HUES64 (cell line): ENCODE results near the gene SUSD6.
"Not testable (repeated sequence)": the region's sequence is repeated elsewhere in the genome, so short reads cannot be mapped to it uniquely, and the experiment has no call there.

Experiments used
- H3K27ac ChIP-seq: 2 replicates; pipeline ENCODE4 v1.7.0; 2013; ENCODE audit warnings: low read depth, low read length, inconsistent platforms
- H3K27me3 ChIP-seq: 2 replicates; pipeline ENCODE4 v1.6.1; 2013; ENCODE audit warnings: mild to moderate bottlenecking, low read length; ENCODE audit not compliant: insufficient read depth
- H3K36me3 ChIP-seq: 2 replicates; pipeline ENCODE4 v1.6.1; 2013; ENCODE audit warnings: mild to moderate bottlenecking, low read length; ENCODE audit not compliant: insufficient read depth
- H3K4me1 ChIP-seq: 2 replicates; pipeline ENCODE4 v1.6.1; 2013; ENCODE audit warnings: mild to moderate bottlenecking, low read length, moderate library complexity; ENCODE audit not compliant: insufficient read depth
- H3K4me3 ChIP-seq: 2 replicates; pipeline ENCODE4 v1.5.1; 2013; ENCODE audit warnings: mild to moderate bottlenecking, low read length, moderate library complexity
- H3K9ac ChIP-seq: 2 replicates; pipeline ENCODE4 v1.6.1; 2013; ENCODE audit warnings: mild to moderate bottlenecking, low read depth, low read length
- H3K9me3 ChIP-seq: 2 replicates; pipeline ENCODE4 v1.6.1; 2013; ENCODE audit warnings: low read depth, low read length; ENCODE audit not compliant: insufficient read depth
- WGBS: fragments of 150-250, 120-280 bp; methylation state at CpG from one replicate; pipeline ENCODE4 v1.1.7; 2013; ENCODE audit warnings: missing lambda C conversion rate; 5-methylcytosine and 5-hydroxymethylcytosine counted together

SUSD6 gene

DNA sequence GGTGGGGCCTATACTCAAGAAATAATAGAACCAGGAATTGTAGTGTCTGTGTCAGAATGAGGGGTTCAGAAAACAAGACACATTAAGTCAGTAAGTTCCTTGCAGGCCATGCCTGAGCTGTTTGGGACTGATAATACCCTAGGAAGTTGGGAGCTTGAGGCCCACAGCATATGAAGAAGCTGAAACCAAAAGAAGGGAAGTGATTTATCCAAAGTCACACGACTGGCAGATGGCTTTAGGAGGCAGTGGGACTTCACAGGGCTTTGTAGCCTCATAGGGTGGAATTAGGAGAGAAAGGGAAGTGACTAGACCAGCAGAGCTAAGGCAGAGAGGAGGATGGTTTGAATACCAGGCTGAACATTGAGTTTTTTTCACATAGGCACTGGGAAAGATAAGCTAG lies 99.0 kb downstream of the SUSD6 start:
- no peak overlapping the region for H3K9ac ChIP-seq
- no peak overlapping the region for H3K27ac ChIP-seq
- H3K4me3 ChIP-seq: no peak overlapping the region
- WGBS: 81% methylated on average over 1 of the region's 1 CpG
- no peaks in the 10 kb centered on the region; the same call in 1 of the 2 replicates for H3K36me3 ChIP-seq
- H3K27me3 ChIP-seq: no peaks in the 10 kb centered on the region
- H3K9me3 ChIP-seq: no peaks in the 10 kb centered on the region
- H3K4me1 ChIP-seq: peaks cover 39% of the 10 kb centered on the region

DNA sequence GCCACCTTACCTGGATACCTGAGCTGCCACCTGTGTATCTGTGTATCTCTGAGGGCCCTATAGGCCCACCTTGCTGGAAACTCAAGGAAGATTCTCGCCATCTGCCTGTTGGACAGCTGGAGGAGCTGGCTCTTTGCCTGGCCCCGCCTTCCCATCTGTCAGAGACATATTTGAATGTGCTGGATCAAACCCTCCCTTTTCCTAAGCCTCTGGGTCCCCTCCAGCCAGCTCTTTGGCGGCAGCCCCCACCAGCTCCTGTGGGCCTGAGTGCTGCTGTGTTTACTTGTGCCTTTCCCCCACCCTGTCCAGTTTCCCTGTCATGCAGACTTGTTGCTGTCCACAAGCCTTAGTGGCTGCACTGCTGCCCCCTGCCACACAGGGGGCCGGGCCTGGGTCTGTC lies 99.7 kb downstream of the SUSD6 start:
- peaks cover 39% of the 10 kb centered on the region for H3K4me1 ChIP-seq
- no peak overlapping the region for H3K27ac ChIP-seq
- no peak overlapping the region for H3K4me3 ChIP-seq
- no peaks in the 10 kb centered on the region; the same call in 1 of the 2 replicates for H3K36me3 ChIP-seq
- H3K9ac ChIP-seq: no peak overlapping the region
- 92% methylated on average over 4 of the region's 4 CpGs for WGBS
- H3K27me3 ChIP-seq: no peaks in the 10 kb centered on the region
- H3K9me3 ChIP-seq: no peaks in the 10 kb centered on the region

DNA sequence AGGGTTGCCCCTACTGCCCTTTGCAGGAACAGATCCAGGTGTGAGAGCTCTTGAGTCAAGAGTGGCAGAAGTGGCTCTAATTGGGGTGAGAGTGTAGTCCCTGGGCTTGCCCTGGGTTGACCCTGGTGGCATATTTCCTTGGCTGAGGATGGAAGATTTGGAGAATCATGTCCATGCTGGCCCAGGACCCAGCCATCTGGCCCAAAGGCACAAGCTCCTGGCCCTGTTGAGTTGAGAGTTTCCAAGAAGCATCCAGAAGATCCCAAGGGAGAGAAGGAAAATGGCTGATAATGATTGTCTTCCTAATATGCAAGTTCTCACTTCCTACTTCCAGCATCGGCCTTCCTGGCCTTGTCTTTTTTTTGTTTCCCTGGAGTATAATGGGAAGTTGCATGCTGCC lies 100.1 kb downstream of the SUSD6 start:
- 100% methylated on average over 1 of the region's 1 CpG for WGBS
- Histone ChIP-seq H3K4me3 (no peak overlapping the region), H3K27me3 (no peaks in the 10 kb centered on the region), H3K36me3 (no peaks in the 10 kb centered on the region; the same call in 1 of the 2 replicates), H3K9ac (no peak overlapping the region), H3K9me3 (no peaks in the 10 kb centered on the region), H3K4me1 (peaks cover 40% of the 10 kb centered on the region), H3K27ac (no peak overlapping the region; the same call in 1 of the 2 replicates)

- Histone ChIP-seq H3K27ac (peak overlapping the region; percentile 84), H3K27me3 (no peaks in the 10 kb centered on the region), H3K9ac (0 out of 2 replicates have a peak overlapping the region, but pooled peaks have one; percentile 32), H3K4me3 (0 out of 2 replicates have a peak overlapping the region, but pooled peaks have one; percentile 2), H3K9me3 (no peaks in the 10 kb centered on the region), H3K36me3 (no peaks in the 10 kb centered on the region; the same call in 1 of the 2 replicates), H3K4me1 (peaks cover 45% of the 10 kb centered on the region)
- 76% methylated on average over 11 of the region's 11 CpGs for WGBS
Measured at GRCh38 chr14:69711881-69712560, 100.6 kb downstream of the SUSD6 start.

GRCh38 chr14:69712599-69713088 lies 101.2 kb downstream of the SUSD6 start:
- peak overlapping the region; percentile 84 for H3K27ac ChIP-seq
- H3K4me3 ChIP-seq: 0 out of 2 replicates have a peak overlapping the region, but pooled peaks have one; percentile 2
- peak overlapping the region; percentile 32; the same call in 1 of the 2 replicates for H3K9ac ChIP-seq
- H3K9me3 ChIP-seq: no peaks in the 10 kb centered on the region
- H3K27me3 ChIP-seq: no peaks in the 10 kb centered on the region
- peaks cover 45% of the 10 kb centered on the region for H3K4me1 ChIP-seq
- no peaks in the 10 kb centered on the region; the same call in 1 of the 2 replicates for H3K36me3 ChIP-seq
- WGBS: 38% methylated on average over 6 of the region's 6 CpGs

DNA sequence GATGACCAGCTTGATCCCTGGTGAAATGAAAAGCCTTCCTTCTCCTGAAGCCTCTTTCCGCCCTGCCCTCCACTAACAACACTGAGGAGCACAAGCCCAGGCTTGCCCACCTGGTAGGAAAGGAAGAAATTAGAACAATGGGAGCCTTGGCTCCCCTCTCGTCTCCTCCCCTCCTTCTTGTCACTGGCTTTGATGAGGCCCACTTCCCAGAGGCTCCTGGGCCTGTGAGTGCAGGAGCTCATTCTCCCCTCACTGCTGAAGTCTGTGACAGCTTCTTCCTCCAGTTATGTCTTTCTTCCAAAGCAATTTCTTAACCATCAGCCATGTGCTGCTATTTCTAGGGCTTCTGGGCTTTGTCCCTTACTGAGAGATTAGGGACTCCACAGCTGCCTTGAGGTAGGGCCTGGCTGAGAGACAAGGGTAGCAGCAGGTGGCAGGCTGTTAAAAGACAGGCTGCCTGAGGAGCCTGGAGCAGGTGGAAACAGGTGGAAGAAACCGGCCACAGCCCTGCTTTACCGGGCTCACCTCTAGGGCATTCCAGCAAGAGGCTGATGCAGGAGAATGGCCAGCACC lies 101.9 kb downstream of the SUSD6 start:
- peaks cover 45% of the 10 kb centered on the region for H3K4me1 ChIP-seq
- 19% methylated on average over 4 of the region's 4 CpGs for WGBS
- H3K4me3 ChIP-seq: no peak overlapping the region
- H3K9me3 ChIP-seq: no peaks in the 10 kb centered on the region
- H3K27me3 ChIP-seq: no peaks in the 10 kb centered on the region
- H3K36me3 ChIP-seq: no peaks in the 10 kb centered on the region; the same call in 1 of the 2 replicates
- peak overlapping the region; percentile 84 for H3K27ac ChIP-seq
- peak overlapping the region; percentile 32; the same call in 1 of the 2 replicates for H3K9ac ChIP-seq

DNA sequence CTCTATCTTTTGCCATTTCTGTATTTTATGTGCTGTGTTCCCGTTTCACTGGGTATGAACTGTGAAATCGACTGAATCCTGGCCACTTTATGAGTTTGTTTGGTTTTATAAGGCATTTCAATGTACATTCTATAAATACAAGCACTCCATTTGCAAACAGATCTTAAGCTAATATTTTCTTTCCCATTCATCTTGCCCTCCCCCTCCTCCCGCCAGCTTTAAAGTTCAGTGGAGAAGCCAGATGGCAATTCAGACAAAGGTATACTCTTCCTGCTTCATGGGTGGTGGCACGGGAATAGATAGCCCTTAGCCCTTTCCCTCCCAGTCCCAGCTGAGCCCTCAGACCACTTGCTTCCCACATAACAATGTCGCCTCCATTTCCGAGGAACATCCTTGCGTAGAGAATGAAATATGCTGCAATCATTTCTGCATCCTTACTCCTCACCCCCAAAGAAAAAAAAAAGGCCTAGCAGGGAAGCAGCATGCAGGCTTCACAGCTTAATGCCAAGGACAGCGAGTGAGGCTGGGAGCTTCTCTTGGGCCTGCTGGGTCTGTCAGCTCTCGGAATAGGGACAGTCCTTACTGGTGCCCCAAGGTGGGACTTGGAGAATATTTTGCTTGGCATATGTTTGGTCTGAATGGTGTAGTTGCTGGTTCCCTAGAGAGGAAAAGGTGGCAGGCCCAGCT lies 102.7 kb downstream of the SUSD6 start:
- Histone ChIP-seq H3K27me3 (no peaks in the 10 kb centered on the region), H3K27ac (peak overlapping the region; percentile 84; the same call in 1 of the 2 replicates), H3K9me3 (no peaks in the 10 kb centered on the region), H3K4me1 (peaks cover 42% of the 10 kb centered on the region), H3K36me3 (no peaks in the 10 kb centered on the region; the same call in 1 of the 2 replicates), H3K4me3 (no peak overlapping the region), H3K9ac (peak overlapping the region; percentile 5; the same call in 1 of the 2 replicates)
- 75% methylated on average over 8 of the region's 9 CpGs for whole genome bisulfite sequencing

DNA sequence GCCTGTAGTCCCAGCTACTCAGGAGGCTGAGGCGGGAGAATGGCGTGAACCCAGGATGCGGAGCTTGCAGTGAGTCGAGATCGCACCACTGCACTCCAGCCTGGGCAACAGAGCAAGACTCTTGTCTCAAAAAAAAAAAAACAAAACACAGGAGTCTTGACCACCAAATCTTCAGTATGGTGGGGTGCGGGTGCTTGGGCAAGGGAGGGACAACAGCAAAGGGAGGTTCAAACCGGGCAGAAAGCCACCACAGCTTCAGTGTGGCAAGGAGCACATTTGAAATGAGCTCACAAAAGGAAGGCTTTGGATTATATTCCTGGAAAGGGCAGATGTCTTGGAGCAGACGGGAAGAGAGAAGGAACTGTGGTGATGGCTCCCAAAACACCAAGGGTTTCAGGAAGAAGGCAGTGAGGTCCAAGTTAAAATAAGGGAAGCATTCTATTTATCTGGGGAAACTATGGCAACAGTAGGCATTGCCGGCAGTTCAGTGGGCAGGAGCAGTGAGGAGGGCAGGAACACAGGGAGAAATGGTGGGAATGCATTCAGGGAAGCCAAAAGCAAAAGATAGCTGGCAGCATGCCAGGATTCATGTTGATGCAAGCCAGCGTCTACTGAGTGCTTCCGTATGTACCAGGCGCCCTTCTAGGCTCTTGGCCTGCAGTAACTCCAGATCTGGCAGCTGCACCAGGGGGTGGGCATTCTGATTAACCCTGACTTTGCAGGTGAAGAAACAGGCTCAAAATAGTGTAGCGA lies 104.5 kb downstream of the SUSD6 start:
- Histone ChIP-seq H3K36me3 (no peaks in the 10 kb centered on the region; the same call in 1 of the 2 replicates), H3K27me3 (no peaks in the 10 kb centered on the region), H3K9ac (no peak overlapping the region), H3K27ac (no peak overlapping the region), H3K9me3 (no peaks in the 10 kb centered on the region), H3K4me1 (peaks cover 38% of the 10 kb centered on the region), H3K4me3 (no peak overlapping the region)
- WGBS: 93% methylated on average over 13 of the region's 13 CpGs

DNA sequence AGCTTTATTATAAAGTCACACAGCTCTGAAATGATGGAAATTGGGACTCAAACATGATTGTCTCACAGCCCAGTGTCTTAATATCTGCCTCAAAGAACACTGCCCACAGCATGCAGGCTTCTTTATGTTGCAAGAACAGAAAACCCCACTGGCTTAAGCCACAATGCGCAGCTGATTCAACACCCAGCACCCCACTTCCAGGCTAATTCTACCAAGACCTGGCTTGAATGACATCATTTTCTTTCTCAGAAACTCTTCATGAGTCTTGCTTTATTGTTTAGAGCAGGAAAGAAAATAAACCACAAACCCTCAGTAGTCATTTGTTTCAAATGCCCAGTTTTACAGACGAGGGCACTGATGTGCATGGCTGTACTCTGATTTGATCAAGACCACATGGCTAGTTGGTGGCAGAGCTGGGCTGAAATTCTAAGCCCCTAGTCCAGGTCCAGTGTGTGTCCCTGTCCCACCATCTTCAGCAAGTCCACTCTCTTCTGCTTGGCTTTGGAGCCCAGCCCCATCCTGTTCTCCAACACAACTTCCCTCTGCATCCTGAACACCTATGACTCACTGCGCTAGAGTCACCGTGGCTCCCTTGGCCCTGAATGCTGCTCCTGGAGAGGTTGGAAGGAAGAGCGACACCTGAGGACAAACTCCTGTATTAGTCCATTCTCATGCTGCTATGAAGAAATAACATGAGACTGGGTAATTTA lies 105.2 kb downstream of the SUSD6 start:
- Histone ChIP-seq H3K27ac (no peak overlapping the region), H3K4me1 (peaks cover 36% of the 10 kb centered on the region), H3K36me3 (no peaks in the 10 kb centered on the region; the same call in 1 of the 2 replicates), H3K27me3 (no peaks in the 10 kb centered on the region), H3K4me3 (no peak overlapping the region), H3K9me3 (no peaks in the 10 kb centered on the region), H3K9ac (no peak overlapping the region)
- 95% methylated on average over 5 of the region's 5 CpGs for WGBS

DNA sequence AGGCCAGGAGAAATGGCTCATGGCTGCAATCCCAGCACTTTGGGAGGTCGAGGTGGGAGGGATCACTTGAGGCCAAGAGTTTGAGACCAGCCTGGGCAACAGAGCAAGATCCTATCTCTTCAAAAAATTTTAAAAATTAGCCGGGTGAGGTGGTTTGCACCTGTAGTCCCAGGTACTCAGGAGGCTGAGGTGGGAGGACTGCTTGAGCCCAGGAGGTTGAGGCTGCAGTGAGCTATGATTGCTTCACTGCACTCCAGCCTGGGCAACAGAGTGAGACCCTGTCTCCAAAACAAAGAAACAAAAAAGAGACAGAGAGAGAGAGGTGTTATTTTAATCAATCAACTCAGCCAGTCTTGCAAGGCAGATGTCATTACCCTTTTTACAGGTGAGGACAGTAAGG lies 107.2 kb downstream of the SUSD6 start:
- not testable (repeated sequence) for H3K27me3 ChIP-seq, H3K9ac ChIP-seq, H3K36me3 ChIP-seq, H3K27ac ChIP-seq, H3K4me3 ChIP-seq, H3K9me3 ChIP-seq
- WGBS: 85% methylated on average over 2 of the region's 2 CpGs
- H3K4me1 ChIP-seq: peaks cover 17% of the 10 kb centered on the region
